ENCODE measurements around the gene CLIC1.

Gene CLIC1

DNA sequence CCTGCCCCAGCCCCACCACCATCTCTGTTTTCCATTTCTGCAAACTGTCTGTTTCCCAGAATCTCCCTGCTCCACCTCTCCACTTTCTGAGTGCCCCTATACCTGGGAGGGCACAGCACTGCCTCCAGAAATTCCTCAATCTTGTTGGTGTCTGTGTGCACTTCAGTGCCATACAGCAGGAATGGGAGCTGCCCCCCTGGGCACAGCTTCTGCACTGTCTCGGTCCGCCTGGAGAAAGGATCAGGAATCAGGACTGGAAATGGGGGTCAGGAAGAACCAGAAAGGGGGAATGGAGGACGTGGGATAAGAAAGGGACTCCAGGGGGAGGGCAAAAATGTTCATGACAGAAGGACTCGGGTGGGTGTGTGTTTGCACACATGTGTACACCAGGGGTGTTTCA is 2.6 kb downstream of the CLIC1 start:
- DNase-seq, result no peak
- Histone ChIP-seq H3K36me3 (replicated peaks) (peaks cover 39% of the 10 kb centered on the region), H3K27me3 (replicated peaks) (no peaks in the 10 kb centered on the region), H3K27ac (no peak overlapping the region), H3K4me3 (ENCODE audit: low read depth, low read length) (peak overlapping the region; percentile 96)
- in situ Hi-C loops (cut with HindIII; ENCODE audit: low pct_ligation_motif_present, low sequenced_read_pairs), result no loop called here
- TF ChIP-seq, protein P1, sequence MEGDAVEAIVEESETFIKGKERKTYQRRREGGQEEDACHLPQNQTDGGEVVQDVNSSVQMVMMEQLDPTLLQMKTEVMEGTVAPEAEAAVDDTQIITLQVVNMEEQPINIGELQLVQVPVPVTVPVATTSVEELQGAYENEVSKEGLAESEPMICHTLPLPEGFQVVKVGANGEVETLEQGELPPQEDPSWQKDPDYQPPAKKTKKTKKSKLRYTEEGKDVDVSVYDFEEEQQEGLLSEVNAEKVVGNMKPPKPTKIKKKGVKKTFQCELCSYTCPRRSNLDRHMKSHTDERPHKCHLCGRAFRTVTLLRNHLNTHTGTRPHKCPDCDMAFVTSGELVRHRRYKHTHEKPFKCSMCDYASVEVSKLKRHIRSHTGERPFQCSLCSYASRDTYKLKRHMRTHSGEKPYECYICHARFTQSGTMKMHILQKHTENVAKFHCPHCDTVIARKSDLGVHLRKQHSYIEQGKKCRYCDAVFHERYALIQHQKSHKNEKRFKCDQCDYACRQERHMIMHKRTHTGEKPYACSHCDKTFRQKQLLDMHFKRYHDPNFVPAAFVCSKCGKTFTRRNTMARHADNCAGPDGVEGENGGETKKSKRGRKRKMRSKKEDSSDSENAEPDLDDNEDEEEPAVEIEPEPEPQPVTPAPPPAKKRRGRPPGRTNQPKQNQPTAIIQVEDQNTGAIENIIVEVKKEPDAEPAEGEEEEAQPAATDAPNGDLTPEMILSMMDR (IDR thresholded peaks at IDR 0.05; ENCODE audit: low read depth, low read length, missing control alignments), result no peak

DNA sequence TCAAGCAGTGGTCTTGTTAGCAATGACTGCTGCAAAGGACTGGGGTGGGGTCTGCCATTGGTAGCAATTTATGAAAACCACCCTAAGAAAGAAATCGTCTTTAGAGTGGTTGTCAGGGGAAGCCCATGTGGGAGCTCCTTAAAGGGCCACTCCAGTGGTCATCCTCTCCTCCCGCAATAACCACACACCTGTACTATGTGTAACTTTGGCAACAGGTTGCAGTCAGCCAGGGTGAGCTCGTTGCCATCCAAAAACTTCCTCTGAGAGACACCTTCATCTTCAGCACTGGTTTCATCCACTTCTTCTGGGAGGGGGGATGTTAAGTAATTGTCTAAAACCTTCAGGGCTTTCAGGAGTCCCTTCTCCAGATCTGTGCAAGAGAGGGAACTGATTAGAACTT is 4.3 kb downstream of the CLIC1 start:
- TF ChIP-seq, protein P1 (IDR thresholded peaks at IDR 0.05; ENCODE audit: low read depth, low read length, missing control alignments), result no peak
- Histone ChIP-seq H3K36me3 (replicated peaks) (peaks cover 48% of the 10 kb centered on the region), H3K27ac (no peak overlapping the region), H3K27me3 (replicated peaks) (no peaks in the 10 kb centered on the region), H3K4me3 (ENCODE audit: low read depth, low read length) (no peak overlapping the region)
- in situ Hi-C loops (cut with HindIII; ENCODE audit: low pct_ligation_motif_present, low sequenced_read_pairs), result no loop called here
- no peak for DNase-seq

DNA sequence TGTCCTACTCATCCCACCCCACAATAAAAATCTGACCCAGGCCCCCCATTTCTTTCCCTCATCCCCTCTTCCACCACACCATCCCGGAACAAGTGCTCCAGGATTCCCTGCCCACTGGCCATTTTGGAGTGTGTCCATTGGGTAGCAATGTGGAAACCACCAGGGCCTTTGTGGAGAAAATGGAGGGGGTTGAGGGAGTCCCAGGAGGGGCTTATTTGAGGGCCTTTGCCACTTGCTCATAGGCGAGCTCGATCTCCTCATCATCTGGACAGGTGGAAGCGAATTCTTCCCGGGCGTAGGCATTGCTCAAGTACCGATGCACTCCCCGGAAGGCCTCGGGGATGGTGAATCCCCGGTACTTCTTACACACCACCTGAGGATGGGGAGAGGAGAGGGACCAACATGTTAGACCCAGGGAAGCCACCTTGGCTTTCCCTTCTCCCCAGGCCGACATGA is 5.7 kb downstream of the CLIC1 start:
- no peak overlapping the region for H3K27ac ChIP-seq
- no peak for DNase-seq
- H3K27me3 ChIP-seq (replicated peaks), result no peaks in the 10 kb centered on the region
- TF ChIP-seq, protein P1 (IDR thresholded peaks at IDR 0.05; ENCODE audit: low read depth, low read length, missing control alignments), result no peak
- no peak overlapping the region for H3K4me3 ChIP-seq (ENCODE audit: low read depth, low read length)
- peaks cover 56% of the 10 kb centered on the region for H3K36me3 ChIP-seq (replicated peaks)
- in situ Hi-C loops (cut with HindIII; ENCODE audit: low pct_ligation_motif_present, low sequenced_read_pairs), result no loop called here

DNA sequence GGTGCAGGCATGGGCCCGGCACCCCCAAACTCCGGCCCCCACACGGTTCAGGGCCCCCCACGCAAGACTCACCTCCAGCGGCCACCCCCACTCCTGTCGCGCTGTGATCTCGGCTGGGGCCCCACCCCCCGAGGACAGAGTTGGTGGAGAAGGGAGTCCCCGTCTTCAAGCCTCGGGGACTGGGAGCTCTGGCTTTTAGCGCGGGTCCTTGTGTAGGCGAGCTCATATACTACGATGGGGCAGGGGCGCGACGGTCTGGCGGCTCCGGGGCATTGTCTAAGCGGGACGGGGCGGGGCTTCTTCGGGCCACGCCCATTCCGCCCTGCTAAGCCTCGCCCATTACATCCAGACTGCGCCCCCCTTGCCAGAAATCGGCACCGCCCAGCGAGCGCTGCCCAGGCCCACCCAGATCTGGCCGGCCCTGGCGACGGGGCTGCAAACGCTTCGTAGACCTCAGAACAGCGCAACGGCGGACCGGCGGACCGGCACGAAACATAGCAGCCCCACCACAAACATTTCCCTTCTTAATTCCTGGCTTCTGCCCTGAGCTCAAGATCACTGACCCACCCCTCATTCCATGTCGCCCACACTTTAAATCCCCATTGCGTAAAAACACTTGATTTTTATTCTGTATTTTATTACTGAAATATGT is 6.2 kb downstream of the CLIC1 start:
- in situ Hi-C loops (cut with HindIII; ENCODE audit: low pct_ligation_motif_present, low sequenced_read_pairs), result no loop called here
- Histone ChIP-seq H3K4me3 (ENCODE audit: low read depth, low read length) (peak overlapping the region; percentile 84), H3K27ac (peak overlapping the region; percentile 59), H3K27me3 (replicated peaks) (no peaks in the 10 kb centered on the region), H3K36me3 (replicated peaks) (peaks cover 56% of the 10 kb centered on the region)
- TF ChIP-seq, protein P1 (IDR thresholded peaks at IDR 0.05; ENCODE audit: low read depth, low read length, missing control alignments), result no peak
- DNase-seq, result peak; percentile 77

DNA sequence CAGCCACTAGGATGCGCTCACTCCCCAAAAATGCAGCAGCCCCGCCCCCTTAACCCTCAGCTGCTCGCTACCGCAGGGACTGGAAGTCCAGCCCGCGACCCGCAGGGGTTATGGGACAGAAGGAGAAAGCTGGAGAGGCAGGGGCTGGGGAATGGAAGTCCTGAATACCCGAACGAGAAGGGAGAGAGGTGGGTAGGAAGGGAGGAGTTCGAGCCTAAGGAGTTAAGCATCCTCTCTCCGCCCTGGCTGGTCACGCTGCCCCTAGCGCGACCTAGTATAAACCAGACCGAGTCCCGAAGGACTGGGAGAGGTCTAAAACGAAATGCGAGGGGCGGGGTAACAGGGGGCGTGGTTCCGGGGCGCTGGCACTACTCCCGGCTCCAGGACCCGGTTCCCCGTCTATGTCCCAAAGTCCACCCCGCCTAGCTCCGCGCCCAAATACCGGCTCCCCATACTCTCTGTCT is 6.8 kb downstream of the CLIC1 start:
- TF ChIP-seq, protein P1 (IDR thresholded peaks at IDR 0.05; ENCODE audit: low read depth, low read length, missing control alignments), result no peak
- Histone ChIP-seq H3K27me3 (replicated peaks) (no peaks in the 10 kb centered on the region), H3K36me3 (replicated peaks) (peaks cover 56% of the 10 kb centered on the region), H3K4me3 (ENCODE audit: low read depth, low read length) (peak overlapping the region; percentile 84), H3K27ac (peak overlapping the region; percentile 59)
- DNase-seq, result peak; percentile 83
- in situ Hi-C loops (cut with HindIII; ENCODE audit: low pct_ligation_motif_present, low sequenced_read_pairs), result no loop called here

Data from brain microvascular endothelial cell (primary cell).